Activated CD4-positive, CD25-positive, alpha-beta regulatory T cell treated with anti-CD3 and anti-CD28 coated beads, Interleukin-2, amount 50 U/mL, for 72 hours (primary cell): ENCODE data around the gene MYLIP.
A peak's percentile ranks its signal among the peaks of the same experiment; 100 is the strongest.

Source experiments
- DNase-seq: peaks from one replicate; pipeline ENCODE4 v3.0.0; 2021

Gene MYLIP

GRCh38 chr6:16128759-16129622, at the start of gene MYLIP:
Gene MYLIP (plus strand): TSS chr6:16129086. CDS start chr6:16129323, 237 bp downstream.
- DNase-seq: peak; percentile 96

- DNase-seq: no peak
These were observed 49.5 kb upstream of the MYLIP start for GRCh38 chr6:16079354-16079753.

GRCh38 chr6:16080204-16080603, 48.7 kb upstream of the MYLIP start:
- DNase-seq: no peak

- DNase-seq: no peak
These were observed 47.6 kb upstream of the MYLIP start for GRCh38 chr6:16081326-16081725.

DNA sequence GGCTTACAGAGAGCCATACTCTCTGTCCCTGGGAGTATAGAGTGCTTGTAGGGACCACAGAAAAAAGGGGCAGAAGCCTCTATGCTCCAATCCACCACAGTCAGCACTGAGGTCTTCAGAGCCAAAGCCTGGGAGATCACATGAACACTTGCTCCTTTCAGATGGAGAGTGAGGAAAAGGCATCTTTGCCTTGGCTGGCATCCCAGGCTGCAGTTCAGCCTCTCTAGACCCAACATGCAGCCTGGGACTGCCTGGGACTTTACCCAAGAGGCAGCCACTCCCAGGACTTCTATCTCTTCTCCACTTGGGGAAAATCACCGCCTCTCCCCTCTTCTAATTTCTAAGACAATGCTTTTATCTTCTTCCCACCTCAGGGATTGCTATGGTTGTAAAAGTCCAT, 46.5 kb upstream of the MYLIP start:
- DNase-seq: no peak

DNA sequence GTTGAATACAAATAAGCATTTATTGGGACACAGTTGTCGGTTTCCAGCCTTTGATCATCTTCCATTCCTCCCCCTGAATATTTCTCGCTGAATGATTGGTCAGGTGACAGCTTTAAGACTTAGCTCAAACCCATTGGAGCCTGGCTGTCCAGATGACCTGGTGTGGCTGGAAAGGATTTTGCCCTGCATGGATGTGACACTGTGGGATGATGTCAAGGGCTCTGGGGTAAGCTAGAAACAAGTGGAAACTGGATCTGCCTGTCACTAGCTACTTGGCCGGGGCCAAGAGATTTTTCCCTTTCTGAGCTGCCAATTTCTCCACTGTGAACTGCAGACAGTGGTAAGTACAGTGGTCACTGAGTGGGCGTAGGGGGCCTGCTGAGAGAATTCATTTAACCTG, 41.9 kb upstream of the MYLIP start:
- no peak for DNase-seq

DNA sequence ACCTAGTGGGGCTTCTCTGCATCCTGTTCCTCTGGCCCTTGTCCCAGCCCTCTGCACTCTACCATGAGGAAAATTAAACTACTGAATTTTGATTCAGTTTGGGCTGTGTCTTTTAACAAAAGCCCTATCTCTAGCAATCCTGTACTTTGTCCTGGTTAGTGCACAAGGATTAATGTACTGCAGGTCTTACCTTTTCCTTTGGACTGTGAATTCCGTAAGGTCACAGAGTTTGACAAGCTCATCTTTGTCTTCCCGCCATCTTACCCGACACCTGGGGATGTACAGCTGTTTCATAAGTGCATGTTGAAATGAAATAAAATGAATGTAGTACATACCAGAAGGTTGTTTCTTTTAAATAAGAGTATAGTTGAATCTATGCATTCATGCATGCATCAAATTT, 41.5 kb upstream of the MYLIP start:
- DNase-seq: no peak

DNA sequence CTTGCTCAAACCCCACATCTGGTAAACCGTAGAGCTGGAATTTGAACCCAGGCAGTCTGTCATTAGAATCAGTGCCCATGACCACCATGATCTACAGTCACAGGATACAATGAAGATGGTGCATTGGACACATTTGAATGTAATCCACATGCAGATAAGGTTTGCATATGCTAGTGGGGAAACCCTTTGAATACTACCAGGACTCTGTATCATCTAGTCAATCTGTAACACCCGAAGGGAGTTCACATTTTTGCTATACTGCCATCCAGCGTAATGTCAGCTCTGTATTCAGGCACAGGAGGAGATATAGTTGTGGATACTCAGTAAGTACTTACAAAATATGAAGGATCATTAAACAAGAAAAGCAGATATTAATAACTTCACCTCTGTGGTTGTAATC, 40.5 kb upstream of the MYLIP start:
- no peak for DNase-seq

DNA sequence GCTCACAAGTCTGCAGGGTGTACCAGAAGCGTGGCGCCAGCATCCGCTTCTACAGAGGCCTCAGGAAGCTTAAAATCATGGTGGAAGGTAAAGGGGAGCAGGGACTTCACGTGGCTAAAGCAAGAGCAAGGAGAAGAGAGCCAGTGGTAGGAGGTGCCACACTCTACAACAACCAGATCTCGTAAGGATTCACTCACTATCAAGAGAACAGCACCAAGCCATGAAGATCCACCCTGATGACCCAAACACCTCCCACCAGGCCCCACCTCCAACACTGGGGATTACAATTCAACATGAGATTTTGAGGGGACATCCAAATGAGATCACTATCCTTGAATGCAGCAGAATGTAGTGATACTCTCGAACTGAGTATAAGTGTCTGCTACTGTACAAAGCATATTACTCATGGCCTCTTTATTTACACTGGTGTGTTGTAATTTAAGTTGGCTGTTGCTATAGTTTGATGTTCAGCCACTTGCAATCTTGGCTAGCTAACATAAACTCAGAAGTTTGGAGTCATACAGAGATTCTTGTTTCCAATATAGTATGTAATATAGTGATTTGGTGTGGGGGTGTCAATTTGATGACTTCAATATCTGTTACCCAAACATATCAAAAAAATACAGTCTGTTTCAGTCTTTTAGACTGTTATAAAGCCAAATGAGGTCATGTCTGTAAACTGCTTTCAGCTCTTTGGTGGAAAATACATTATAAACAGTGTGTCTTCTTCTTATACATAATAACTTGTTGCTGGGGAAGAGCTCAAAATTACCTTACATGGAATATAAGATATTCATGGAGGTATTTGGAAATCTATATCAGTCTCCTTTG, 39.4 kb upstream of the MYLIP start:
- DNase-seq: no peak

- DNase-seq: no peak
These were observed 38.4 kb upstream of the MYLIP start for GRCh38 chr6:16090452-16090851.

DNA sequence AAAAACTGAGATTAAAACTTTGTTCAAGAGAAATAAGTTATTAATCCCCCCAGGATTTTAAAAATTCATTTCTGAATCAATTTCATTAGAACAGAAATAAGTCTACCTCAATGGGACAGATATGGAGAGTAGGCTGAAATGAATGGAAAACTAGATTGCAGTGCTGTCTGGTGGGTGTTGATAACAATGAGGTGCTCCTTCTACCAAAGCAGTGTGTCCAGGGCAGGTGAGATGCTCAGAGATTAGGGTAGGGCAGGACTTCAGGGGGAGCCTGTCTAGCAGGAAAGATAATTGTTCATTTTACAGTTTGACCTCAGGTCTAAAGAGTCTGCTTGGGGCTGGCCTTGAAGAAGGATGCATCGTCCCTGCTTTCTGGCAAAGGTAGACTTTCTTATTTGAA, 38.0 kb upstream of the MYLIP start:
- no peak for DNase-seq

GRCh38 chr6:16092140-16092539, 36.7 kb upstream of the MYLIP start:
- no peak for DNase-seq

- no peak for DNase-seq
These were observed 35.9 kb upstream of the MYLIP start for GRCh38 chr6:16092990-16093389.

DNA sequence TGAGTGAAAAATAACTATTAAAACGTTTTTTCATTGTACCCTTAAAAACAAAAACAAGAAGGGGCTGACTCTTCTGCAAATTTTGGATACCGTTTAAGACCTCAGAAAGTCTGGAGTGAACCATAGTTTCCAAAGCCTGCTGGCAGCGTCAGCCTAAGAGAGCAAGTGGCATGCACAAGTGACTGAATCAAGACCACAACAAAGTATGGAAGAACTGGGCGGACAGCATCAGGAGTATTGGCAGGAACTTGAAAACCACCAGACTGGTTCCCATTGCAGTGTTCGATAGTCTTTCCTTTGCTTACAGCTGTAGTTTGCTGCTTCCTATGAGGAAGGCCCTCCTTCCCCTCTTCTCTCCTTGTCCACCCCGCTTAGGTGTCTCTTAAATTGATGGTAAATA, 33.7 kb upstream of the MYLIP start:
- no peak for DNase-seq

- no peak for DNase-seq
These were observed 31.3 kb upstream of the MYLIP start for GRCh38 chr6:16097382-16098171.

GRCh38 chr6:16098211-16098610, 30.7 kb upstream of the MYLIP start:
- no peak for DNase-seq

DNA sequence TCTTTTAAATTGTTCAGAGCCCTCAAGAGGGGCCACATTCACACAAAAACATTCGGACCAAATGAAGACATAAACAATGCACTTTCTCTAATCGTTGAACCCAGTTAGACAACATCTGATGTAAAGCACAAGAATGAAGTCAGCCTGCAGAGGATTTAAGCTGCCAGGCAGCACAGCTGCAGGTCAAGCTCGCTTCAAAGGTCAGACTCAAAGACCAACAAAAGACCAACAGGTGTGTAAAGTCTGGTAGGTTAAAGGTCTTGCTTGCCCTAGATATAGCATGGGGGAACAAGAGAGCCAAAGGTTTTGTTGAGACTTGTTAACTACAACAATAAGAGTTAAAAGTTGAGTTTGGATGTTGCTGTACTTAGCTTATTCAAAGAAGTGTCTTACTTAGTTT, 26.7 kb upstream of the MYLIP start:
- DNase-seq: no peak

- no peak for DNase-seq
These were observed 25.2 kb upstream of the MYLIP start for GRCh38 chr6:16103722-16104121.

GRCh38 chr6:16104624-16105433, 24.1 kb upstream of the MYLIP start:
- DNase-seq: no peak

- no peak for DNase-seq
These were observed 23.0 kb upstream of the MYLIP start for GRCh38 chr6:16105854-16106253.

DNA sequence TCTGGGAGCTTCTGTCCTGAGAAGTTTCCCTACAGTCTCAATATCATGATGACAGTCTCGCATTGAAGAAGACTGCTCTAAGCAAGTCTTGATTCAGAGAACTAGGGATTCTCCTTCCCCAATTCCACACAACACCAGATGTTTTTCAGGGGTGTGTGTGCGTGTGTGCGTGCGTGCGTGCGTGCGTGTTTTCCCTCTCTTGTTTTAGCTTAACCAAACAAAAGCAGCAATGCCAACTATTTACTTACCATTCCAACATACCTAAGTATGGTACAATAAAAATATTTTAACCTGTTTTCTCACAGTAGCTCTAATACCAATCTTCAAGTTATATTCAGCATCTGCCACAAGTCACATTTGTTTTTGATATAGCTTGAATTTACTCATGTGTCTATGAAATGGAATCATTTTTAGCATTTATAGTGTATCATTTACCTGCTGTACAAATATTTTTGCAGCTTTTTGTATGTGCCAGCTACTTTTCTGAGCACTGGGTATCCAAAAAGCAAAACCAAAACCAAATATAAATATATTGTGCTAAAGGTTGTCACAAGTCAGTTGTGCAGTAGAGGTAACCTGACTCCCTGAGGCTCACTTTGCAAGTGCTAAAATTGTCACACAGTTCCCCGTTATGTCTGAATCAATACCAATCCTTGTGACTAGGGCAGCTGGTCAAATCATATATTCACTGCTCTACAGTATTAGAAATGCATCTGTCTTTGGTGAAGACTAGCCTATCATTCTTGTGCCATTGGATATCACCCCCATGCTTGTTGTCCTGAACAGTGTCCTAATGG, 21.7 kb upstream of the MYLIP start:
- no peak for DNase-seq

DNA sequence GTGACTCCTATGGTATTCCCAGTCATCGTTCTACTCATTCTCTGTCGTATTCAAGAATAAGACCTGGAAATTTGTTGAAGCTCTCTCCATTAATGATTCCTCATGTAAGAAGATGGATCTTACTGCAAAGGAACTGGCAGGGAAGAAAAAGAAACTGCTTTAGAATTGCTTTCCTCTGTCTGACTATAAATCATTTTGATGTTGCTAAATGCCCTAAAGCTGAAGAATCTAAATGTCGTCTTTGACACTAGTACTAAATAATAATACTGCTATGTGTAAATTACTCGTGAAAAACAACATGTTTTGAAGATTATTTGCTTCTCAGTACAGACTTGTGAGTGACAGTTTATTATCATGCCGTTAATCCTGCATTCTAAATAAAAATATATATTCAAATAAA, 20.5 kb upstream of the MYLIP start:
- DNase-seq: no peak
